Left kidney (tissue), 2 donors: ENCODE data around the gene RHOBTB3. TPM values are rescaled to one million over a fixed set of nuclear protein-coding genes. Genes with fewer than 3 reads are reported as not detected.
"Not testable (repeated sequence)": the region's sequence is repeated elsewhere in the genome, so short reads cannot be mapped to it uniquely, and the experiment has no call there.

ENCODE experiments used
- DNase-seq: peaks from one replicate; pipeline ENCODE4 v3.0.0-alpha.2; 2013
- polyA plus RNA-seq: library from polyadenylated mRNA; unstranded; fragments of 120-200 nt; gene quantifications from one replicate; pipeline ENCODE4 v1.2.1, GENCODE V29; 2013; ENCODE audit not compliant: insufficient read length

RHOBTB3 gene
- polyA plus RNA-seq, 1 donor: 78.0 TPM

DNA sequence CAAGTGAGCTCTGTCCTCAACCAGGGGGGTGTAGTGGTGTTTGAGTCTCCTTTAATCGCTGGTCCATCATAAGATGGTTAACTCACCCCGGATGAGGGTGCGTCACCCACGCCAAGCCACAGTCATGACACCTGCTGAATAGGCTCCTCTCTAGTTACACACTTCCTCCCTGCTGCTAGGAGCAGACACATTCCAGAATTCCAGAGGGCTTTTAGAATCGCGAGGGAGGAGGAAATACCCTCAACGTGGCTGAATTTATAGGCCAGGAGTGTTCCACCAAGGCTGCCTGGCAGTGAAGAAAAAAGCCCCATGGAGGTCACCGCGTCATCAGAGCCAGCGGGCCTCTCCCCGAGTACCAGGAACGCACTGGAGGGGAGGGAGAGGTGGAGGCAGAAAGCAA lies 86.3 kb downstream of the RHOBTB3 start:
- no peak for DNase-seq

DNA sequence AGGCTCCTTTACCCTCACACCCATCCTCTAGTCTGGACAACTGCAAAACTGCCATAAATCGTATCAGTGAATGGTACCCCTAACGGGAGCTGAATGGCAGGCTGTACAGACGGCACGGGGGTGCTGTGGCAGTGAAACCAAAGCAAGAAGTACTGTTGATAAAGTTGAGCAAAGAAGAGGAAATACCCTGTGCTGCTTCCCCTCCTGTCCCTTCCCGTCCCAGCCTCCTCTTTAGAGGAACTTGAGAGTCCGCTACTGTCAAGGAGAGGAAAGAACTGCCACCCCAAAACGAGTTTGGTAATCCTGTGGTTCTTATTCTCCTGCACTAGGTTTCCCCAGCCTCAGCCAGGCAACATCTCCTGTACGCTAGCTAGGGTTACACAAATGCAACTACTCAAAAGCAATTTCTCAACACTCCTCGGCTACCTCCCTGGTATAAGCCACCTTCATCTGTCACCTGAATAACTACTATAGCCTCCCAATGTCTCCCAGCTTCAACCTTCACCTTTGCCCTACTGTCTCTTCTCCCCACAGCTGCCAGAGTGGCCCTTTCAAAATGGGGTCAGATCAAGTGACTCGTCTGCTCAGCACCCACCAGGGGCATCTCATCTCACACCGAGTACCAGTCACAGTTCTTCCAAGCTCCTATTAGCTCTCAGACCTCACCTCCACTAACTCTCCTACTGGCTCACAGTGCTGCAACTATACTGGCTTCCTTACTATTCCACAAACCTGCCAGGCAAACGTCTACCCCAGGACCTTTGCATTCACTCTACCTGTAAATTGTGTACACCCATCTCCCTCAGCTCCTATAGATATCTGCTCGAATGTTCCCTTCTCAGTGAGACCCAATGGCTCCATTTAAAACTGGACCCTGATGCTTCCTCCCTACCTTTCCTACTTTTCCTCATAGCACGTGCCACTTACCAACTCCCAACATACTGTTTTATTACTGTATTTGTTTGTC lies 87.3 kb downstream of the RHOBTB3 start:
- no peak for DNase-seq

DNA sequence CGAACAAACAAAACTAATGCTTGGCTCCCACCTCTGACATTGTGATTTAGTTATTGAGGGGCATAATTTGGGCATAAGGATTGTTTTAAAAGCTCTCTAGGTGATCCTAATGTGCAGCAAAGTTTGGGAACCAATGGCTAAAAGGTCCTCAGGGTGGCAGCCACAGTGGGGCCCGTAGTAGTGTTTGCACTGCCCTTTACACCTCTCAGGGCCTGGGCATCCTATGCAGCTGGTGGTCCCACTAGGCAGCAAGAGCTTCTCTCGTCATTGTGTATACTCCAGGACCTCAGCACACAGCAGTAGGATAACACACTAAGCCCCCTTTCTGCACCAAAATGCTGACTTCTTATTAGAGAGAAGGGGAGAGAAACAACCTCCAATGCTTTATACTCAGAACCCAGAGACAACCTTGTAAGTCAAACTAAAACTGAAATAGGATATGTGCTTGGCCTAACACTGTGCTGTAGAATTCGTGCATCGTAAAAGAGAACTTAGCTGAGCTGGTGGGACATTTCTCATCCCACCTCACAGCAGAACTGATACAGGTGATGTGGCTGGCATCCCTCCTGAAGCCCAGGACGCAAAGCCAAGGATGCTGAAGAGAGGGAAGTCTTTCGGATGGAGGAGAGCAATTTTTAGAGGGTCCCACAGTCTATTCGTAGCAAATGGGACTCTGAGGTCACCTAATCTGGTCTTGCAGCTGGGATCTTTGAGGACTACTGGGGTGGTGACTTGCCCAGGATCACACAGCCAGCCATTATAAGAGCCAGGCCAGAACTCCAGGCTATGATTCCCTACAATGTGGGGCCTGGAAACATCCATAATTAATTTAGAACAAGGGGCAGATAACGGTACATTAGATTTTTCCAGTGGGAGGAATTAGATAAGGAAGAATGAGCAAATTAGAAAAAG lies 90.2 kb downstream of the RHOBTB3 start:
- no peak for DNase-seq

DNA sequence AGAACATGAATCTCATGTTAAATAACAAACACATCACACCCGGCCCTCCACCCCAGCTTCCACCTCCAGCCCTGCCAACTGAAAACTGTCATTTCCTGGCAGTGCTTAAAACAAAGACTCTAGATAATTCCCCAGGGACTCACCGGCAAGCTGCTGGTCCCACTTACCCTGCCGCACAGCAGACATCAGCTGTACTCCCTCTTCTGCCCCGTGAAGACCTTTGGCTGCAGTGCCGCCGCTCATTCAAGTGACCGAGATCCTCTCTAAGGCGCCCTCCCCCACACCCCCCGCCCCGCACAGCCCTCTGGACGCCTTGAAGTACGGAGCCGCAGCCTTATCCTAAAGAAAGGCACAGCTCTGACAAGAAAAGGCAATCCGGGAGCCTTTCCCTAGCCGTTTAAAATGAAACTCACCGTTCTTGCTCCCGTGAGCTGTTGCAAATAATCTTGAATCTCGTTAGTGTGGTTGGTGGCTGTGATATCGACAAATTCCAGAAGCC lies 91.0 kb downstream of the RHOBTB3 start:
- DNase-seq: peak; percentile 68

DNA sequence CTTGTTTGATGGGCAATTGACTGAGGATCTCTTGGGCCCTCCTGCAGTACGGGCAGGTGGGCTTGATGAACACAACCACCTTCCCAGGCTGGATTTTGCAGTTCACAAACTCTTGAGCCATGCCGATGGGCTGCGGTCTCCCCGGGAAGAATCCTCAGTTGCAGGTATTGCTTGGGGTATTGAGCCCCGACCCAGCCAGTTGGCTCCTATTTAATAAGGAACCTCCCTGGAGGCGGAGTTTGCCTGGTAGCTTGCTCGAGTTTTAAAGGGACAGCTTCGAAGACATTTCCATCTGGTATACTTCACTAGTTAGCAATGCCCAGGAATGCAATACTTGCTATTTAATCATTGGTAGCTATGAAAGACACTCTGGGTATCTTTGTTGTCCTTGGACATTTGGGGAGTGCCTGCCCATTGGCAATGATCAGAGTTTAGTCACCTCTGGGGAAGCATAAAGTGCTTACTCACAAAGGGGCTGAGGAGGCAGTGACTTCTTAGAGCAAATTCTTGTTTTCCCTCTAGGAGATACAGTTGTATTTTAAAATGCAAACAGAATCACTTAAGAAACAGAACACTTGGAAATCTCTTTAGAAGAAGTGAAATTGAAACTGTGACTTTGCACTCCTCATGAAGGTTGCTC lies 91.5 kb downstream of the RHOBTB3 start, which contains the start of gene GLRX:
Gene GLRX, minus strand, starts transcription at position 185 of the 640 bp plus-strand sequence. Its CDS starts 64 bp downstream, at position 121.
- peak; percentile 69 for DNase-seq

DNA sequence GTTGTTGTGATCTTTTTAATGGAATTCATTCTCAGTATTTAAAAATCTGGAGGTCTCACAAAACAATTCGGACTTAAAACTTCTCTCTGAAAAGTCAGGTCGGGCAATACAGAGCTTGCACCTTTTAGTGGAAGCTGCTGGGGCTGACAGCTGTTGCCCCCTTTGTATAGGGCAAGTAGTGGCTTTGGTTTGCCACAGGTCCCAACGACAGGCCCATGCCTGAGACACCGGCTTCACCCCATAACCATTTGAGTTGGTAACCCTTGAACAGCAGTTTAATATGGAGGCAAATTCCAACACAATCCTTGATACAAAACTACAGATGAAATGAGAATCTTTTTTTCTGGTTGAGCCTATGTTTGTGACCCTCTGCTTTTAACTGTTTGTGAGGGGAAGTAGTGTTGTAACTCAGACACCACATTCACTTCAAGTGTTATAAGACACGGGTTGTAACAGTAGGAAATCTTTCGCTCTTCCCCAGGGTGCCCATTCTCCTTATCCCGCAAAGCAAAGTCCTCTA lies 92.1 kb downstream of the RHOBTB3 start:
- DNase-seq: no peak

DNA sequence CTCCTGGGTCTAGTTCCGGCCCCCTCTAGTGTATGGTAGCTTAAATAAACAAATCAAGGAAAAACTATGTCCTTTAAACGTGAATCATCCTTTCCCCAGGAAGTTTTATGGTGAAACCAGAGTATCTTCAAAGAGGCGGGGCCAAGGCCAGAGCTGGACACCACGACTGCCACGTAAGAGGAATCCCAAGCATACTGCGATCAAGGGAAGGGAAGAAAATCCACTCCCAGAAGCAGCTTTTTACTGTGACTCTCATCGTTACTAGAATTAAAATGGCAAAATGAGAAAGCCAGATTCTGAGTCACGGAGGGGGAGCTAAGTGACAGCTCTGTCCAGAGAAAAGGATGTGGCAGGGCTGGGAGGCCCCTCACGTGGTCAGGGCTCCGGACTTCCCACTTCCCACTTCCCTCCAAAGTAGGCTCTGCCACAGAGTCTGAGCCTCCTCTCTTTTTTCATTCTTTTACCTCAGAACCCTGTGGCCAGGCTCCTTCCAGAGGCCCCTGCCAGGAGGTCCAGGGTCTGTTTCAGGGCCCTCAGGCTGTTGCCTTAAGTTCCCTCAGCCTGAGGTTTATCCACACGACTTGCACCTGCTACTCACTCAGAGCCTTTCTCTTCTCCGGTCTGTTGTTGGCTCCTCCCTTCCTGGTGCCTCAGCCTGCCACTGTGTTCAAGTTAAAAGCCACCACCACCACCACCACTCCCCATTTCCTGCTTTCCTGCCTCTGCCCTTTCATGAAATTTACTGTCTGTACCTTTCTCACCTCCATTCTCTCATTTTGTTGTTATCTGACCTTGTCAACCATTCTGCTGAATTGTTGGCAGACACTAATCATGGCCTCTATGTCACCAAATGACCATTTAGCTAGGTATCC lies 92.8 kb downstream of the RHOBTB3 start:
- peak; percentile 49 for DNase-seq

DNA sequence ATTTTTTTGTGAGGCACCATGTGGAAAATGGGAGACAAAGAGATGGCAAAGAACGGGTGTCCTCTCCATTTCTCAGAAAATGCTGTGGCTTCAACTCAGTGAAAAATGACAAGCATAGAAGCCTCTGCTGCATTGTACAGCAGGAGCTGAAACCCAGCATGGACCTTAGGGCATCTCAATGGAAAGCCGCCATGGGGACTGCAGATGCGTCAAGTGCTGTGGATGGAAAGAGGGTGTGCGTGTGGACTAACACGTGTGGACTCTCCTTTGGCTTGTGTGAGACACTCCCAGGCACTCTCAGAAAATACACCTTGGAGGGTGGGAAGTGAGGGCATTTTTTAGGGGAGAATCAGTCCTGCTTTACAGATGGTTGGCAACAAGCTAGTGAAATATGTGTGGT lies 93.6 kb downstream of the RHOBTB3 start:
- DNase-seq: no peak

DNA sequence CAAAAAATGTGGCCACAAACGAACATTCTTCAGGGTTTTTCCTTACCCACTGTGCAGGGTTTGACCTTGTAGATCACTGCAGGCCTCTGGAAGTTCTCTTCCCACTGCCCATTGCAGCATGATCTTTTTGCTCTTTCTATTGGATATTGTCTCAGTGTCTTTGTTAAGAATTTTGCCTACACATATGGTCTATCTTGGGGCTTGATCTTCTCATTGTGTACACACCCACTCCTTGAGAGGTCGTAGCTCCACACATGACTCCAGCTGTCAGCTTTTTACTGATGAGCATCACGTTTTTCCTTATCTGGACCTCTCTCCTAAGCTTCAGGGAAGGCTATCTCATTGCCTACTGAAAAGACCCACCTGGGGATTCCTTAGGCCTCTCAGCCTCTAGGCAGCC lies 94.4 kb downstream of the RHOBTB3 start:
- no peak for DNase-seq

DNA sequence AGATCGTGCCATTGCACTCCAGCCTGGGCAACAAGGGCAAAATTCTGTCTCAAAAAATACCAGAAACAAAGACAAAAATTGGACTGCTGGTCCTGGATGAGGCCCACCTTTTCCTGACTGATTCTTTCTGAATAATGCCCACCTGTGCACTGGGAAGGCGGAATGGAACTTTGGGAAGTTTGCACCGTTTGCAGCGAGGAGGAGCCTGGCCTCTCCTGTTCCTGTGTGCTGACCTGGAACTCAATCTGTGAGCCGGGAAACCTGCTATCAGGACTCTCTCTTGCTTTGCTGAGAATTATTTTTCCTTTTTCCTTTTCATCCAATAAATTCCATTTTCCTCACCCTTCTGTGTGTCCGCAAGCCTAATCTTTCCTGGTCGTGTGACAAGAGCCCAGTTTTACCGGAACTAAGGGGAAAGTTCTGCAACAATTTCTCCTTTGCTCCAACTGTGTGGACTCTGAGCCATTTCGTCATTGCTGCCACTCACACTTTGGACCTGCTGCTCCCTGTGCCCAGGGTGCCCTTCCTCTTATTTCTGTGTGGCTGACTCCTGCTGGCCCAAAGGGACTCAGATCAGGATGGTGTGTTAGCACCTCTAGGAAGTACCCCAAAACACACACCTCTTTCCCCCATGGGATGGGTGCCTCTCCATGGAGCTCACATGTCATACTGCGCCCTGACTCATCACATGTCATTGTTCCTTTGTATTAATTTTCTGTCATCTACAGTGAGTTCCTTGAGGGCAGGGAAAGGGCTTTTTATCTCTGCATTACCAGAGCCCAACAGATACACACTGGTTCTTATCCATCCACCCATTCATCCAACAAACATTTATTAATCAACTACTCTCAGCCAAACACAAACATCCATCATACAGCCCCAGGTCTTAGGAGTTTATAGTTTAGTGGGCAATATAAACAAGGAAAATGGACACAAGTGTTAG lies 96.1 kb downstream of the RHOBTB3 start:
- no peak for DNase-seq

DNA sequence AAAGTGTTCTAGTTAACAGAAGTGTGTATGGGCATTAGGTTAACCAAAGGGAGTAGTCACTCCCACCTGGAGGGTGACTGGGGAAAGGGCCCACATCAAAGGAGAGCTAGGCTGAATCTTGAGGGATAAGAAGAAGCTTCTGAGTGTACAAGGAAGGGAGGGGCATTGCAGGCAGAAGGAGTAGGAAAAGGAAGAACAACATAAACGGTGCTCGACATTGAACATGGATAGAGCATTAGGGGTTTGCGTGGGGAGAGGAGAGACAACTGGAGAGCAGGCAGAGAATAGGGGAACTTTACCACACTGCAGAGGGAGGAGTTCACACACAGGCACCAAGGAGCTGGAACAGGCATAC lies 96.7 kb downstream of the RHOBTB3 start:
- no peak for DNase-seq

DNA sequence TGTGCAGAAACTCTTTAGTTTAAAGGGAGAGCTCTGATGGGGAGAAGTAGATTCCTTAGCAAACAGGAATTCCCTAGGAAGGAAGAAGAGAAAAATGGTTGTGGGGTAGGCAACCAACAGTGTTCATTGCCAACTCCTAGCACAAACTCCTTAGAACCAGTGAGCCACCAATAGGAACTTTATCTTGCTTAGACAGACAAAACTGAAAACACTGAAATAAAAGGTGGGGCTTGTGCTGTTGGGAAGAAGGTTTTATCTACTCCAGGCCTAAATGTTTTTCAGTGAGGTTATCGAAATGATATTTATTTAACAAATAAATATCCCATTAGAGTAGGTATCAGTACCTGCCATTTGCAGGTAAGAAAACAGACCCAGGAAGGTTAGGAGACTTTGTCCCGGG lies 99.1 kb downstream of the RHOBTB3 start:
- DNase-seq: no peak

DNA sequence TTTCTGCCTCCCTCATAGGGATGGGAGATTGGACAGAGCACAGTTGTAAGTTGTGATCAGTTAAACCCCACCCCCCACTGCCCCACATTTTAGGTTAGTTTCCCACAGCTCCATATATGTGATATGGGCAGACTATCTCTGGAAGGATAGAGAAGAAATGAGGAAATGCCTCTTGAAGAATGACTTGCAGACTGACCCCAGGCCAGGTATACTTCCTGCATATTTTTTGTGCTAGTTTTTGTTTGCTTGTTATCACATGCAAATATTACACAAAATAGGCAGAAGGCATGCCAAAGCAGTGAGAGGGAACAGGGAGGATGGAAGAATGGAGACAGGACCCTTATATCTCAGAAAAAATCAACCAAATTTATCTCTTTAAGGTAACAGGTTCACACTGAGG lies 101.5 kb downstream of the RHOBTB3 start:
- DNase-seq: no peak

DNA sequence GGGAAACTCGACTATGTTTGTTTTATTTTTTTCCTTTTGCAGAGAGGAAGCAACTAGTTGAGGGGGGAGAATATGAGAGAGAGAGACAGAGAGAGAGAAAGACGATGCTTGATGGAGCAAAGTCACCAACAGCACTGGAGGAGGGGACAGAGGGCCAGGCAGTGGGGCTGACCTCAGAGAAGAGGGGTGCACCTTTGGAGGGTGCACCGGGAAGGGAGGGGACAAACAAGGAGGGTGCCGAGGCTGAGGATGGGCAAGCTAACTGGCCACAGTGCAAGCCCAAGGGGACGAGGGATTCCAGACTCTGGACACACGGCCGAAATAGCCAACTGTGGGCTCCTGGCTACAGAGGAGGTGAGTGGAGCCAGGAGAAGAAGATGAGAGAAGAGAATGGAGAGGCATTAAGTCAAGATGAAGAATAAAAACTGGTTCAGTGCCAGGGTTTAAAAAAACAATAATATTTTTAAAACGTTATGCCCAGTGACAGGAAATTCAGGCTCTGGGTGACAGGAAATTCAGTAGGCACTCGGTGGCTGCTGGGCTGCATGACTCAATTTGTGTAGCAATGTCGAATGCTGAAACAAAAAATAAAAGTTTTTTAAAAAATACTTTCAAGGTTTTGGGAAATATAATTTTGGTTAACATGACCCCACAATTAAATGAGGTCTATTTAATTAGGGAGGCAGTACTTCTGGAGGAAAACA lies 104.7 kb downstream of the RHOBTB3 start:
- DNase-seq: no peak

DNA sequence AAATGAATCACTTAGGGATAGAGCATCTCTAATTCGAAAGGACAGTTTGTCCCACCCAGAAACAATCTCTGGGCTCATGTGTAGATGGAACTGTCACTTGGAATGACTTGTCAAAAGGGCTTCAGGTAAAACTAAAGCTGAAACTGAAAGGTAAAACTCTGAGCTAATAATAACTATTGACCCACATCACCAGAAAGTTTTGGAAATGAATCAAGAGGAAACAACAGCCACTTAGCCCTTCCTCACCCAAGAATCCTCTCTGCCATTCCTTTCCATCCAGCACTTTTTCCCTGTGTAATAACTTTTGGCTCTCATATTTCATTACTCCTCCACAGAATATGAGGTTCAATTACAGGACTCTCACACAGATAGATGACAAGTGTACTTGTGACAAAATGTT lies 105.4 kb downstream of the RHOBTB3 start:
- DNase-seq: no peak

DNA sequence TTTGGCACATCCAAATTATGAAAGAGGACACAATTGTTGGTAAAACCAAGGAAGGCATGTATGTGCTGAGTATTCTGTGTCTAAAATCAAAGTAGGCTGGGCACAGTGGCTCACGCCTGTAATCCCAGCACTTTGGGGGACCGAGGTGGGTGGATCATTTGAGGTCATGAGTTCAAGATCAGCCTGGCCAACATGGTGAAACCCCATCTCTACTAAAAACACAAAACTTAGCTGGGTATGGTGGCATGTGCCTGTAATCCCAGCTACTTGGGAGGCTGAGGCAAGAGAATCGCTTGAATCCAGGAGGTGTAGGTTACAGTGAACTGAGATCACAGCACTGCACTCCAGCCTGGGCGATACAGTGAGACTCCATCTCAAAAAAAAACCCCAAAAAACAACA lies 105.8 kb downstream of the RHOBTB3 start:
- not testable (repeated sequence) for DNase-seq

DNA sequence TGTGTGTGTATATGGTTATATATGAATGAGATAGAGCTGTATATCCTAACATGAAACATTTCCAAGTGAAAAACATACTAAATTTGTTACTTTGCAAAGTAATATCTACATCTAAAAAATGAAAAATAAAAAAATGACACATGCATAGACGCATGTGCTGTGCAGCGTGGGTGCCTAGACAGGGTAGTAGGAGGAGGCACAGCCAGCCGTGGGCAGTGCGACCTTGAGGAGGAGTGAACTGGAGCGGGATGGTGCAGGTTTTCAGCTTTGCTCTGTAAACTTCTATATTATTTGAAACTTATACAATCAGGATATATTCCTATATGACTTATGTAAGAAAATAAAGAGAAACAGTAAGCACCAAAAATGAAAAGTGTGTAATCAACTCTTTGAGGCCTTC lies 106.4 kb downstream of the RHOBTB3 start:
- DNase-seq: no peak

DNA sequence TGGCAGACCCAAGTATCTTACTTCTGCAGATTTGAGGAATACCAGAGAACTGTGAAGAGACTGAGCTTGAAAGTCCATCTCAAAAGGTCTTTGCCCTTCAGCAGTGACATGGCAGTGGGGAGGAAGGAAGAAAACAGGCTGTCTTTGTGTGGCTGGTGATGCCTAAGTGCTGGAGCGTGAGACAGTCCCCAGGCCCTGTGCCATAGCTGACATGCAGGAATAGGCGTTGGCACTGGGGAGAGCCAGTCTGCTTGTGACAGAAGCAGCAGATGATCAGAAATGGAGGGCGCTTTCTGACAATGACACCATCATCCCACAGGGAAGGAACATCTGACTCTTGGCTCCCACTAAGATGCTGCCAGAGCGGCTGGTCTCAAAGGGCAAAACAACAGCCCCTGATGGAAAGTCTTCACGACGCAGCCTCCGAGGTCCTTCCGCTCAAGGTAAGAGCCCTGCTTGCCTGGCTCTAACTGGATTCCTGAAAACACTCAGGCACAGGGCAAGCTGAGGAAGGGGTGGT lies 106.9 kb downstream of the RHOBTB3 start:
- no peak for DNase-seq

DNA sequence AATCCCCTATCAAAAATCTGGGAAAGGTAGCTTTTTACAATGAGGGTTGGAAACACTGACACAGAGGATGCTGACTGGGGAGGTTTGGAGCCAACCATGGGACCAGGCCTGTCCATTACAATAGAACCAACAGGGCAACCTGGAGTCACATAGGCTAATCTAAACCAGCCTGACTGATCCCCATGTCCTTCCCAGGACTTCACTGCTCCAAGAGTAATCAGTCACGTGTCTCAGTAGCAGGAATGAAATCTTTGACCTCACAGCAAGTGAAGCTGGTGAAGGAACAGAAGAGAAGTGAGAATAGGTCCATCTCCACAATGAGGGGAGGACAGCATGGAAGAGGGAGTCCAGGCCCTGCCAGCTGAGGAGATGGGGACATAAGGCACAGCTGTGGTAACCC lies 107.4 kb downstream of the RHOBTB3 start:
- no peak for DNase-seq
